Upper lobe of right lung (tissue), 1 donor: ENCODE results near the gene KCTD16. TPM values are rescaled to one million over a fixed set of nuclear protein-coding genes. Genes with fewer than 3 reads are reported as not detected.

Source experiments
- ATAC-seq: fragments of 200-7000 bp; cut with Tn5 transposase; one replicate; pipeline ENCODE4 v1.9.1; 2020; ENCODE audit warnings: mild to moderate bottlenecking, moderate library complexity
- DNase-seq: peaks from one replicate; pipeline ENCODE4 v3.0.0-alpha.2; 2020
- H3K27ac ChIP-seq: fragments of 200-600 bp; one replicate; pipeline ENCODE4 v1.8.0; 2022
- H3K27me3 ChIP-seq: fragments of 200-600 bp; one replicate; pipeline ENCODE4 v1.8.0; 2022; ENCODE audit warnings: mild to moderate bottlenecking
- H3K36me3 ChIP-seq: fragments of 200-600 bp; one replicate; pipeline ENCODE4 v1.8.0; 2022
- H3K4me1 ChIP-seq: fragments of 200-600 bp; one replicate; pipeline ENCODE4 v1.8.0; 2022
- H3K4me3 ChIP-seq: fragments of 200-600 bp; one replicate; pipeline ENCODE4 v1.8.0; 2022; ENCODE audit warnings: mild to moderate bottlenecking
- H3K9me3 ChIP-seq: fragments of 200-600 bp; one replicate; pipeline ENCODE4 v1.8.0; 2022
- intact Hi-C: fragments of 100-400 bp; cut with DNase I; formaldehyde crosslinking; loops from one replicate; pipeline ENCODE4 v1.11.0; 2022
- total RNA-seq: library from RNA; stranded (reverse); fragmentation: NEBNext Ultra II Directional; extraction: Animal tissue kit (Norgen Biotek cat#: 25700); gene quantifications from one replicate; pipeline ENCODE4 v1.2.1, GENCODE V29; 2021
- TF ChIP-seq, protein P1 (sequence below): fragments of 200-600 bp; IDR thresholded peaks from one replicate; pipeline ENCODE4 v1.8.0; 2022; ENCODE audit warnings: antibody characterized with exemption
- donor health status: DM: no; HTN: yes; CAD: no; lungs with severe emphysema.

Gene KCTD16
- total RNA-seq, 1 donor from 2014 or later: 5.1 TPM

DNA sequence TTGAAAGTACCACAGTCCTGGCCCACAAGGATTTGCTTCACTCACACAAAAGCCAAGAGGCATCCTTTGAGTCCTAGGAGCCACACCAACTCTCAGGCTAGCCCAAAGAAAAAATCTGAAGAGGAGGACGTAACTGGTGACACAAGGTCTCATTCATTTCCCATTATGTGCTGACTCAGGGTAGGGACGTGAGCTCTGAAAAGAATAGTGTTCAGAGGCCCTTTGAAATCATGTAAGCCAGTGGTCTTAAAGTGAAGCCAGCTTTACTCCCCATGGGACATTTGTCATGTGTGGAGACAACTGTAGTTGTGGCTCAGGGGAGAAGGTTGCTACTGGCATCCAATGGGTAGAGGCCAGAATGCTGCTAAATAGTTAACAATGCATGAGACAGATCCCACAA lies 332.4 kb downstream of the KCTD16 start:
- Histone ChIP-seq H3K4me1 (no peaks in the 10 kb centered on the region), H3K27me3 (no peaks in the 10 kb centered on the region), H3K36me3 (no peaks in the 10 kb centered on the region), H3K4me3 (no peak overlapping the region), H3K27ac (no peak overlapping the region), H3K9me3 (no peaks in the 10 kb centered on the region)
- intact Hi-C loops: no loop called here
- ATAC-seq (no peak), DNase-seq (no peak)
- TF ChIP-seq, protein P1, sequence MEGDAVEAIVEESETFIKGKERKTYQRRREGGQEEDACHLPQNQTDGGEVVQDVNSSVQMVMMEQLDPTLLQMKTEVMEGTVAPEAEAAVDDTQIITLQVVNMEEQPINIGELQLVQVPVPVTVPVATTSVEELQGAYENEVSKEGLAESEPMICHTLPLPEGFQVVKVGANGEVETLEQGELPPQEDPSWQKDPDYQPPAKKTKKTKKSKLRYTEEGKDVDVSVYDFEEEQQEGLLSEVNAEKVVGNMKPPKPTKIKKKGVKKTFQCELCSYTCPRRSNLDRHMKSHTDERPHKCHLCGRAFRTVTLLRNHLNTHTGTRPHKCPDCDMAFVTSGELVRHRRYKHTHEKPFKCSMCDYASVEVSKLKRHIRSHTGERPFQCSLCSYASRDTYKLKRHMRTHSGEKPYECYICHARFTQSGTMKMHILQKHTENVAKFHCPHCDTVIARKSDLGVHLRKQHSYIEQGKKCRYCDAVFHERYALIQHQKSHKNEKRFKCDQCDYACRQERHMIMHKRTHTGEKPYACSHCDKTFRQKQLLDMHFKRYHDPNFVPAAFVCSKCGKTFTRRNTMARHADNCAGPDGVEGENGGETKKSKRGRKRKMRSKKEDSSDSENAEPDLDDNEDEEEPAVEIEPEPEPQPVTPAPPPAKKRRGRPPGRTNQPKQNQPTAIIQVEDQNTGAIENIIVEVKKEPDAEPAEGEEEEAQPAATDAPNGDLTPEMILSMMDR: no peak

DNA sequence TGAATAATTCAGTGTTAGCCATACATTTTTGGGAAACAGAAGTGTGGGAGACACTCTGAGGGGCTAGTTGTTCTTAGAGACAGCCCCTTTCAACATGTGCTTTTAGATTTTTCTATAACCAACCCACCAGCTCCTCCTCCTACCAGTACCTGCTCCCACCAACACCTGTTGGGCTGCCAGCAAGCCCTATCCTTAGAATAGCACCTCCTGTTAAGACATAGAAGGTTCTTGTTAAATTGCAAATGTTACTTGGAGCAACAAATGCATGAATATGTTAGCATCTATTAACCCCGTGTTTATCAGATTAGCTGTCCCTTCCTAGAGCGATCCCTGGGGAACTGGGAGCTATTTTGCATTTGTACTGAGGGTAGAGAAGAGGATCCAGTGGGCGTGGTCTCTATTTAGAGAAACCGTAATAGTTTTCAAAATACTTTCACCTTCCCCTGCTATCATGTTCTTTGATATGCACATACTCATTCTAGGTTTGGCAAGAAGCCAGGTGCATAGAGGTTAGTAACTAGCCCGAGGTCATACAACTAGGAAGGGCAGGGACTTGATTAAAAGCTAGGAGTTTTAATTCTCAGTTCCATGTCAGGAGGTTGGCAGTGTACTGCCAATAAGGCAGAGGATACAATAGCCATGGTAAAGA lies 334.4 kb downstream of the KCTD16 start:
- Histone ChIP-seq H3K27ac (no peak overlapping the region), H3K27me3 (no peaks in the 10 kb centered on the region), H3K4me3 (no peak overlapping the region), H3K36me3 (no peaks in the 10 kb centered on the region), H3K9me3 (no peaks in the 10 kb centered on the region), H3K4me1 (no peaks in the 10 kb centered on the region)
- TF ChIP-seq, protein P1: no peak
- no peak for ATAC-seq
- intact Hi-C loops: no loop called here
- no peak for DNase-seq

DNA sequence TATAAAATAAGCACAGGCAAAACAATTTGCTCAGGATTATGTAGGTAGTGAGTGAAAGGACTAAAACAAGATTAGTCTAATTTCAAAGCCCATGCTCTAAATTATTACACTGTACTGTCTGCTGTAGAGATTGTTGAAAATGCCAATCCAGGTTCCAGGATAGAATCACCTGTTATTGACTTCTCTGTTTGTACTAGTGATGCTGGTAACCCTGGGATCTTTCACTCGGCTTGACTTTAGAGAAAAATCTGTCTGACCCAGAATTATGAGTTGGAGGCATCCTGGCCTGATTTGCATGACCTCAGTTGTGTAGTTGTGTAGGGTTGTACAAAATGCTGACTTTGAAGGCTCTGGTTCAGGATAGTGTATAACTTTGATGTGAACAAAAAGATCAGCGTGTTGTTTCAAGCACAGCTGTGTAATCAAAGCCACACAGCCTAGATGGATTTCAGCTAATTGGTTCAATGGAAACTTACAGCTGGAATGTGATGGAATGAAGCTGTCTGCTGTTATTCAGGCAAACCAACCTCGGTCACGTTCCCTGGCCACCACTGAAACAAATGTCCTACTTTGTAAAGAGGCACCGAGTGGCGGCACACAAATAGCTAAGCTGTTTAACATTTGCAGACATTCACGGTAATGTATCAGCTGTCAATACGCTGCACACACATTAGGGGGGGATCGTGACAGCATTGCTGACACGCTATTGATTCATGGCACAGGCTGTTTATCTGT lies 340.3 kb downstream of the KCTD16 start:
- Histone ChIP-seq H3K9me3 (no peaks in the 10 kb centered on the region), H3K4me3 (no peak overlapping the region), H3K27me3 (no peaks in the 10 kb centered on the region), H3K36me3 (no peaks in the 10 kb centered on the region), H3K4me1 (no peaks in the 10 kb centered on the region), H3K27ac (no peak overlapping the region)
- TF ChIP-seq, protein P1: no peak
- no peak for DNase-seq
- intact Hi-C loops: no loop called here
- ATAC-seq: no peak

DNA sequence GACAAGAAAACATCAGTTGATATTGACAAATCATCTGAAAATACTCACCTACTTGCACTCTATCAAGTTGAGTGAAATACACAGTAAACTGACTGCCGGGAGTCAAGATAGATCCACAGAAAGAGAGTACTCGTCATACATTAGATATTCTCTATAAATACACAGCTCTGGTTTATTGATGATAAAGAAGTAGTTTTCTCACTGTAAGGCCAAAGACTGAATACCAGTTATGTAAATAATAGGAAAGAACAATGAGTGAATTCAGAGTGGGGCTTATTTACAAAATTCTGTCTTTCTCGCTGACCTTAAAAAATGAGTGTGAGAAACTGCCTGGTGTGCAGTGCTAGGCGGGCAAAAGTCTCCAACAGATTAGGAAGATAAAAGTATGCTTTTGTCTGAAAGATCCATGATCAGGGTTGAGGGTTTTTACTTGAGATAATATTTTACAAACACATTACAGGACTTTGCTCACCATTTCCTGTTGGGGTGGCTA lies 341.0 kb downstream of the KCTD16 start:
- Histone ChIP-seq H3K4me1 (no peaks in the 10 kb centered on the region), H3K27ac (no peak overlapping the region), H3K36me3 (no peaks in the 10 kb centered on the region), H3K27me3 (no peaks in the 10 kb centered on the region), H3K4me3 (no peak overlapping the region), H3K9me3 (no peaks in the 10 kb centered on the region)
- intact Hi-C loops: no loop called here
- DNase-seq (no peak), ATAC-seq (no peak)
- TF ChIP-seq, protein P1: no peak

DNA sequence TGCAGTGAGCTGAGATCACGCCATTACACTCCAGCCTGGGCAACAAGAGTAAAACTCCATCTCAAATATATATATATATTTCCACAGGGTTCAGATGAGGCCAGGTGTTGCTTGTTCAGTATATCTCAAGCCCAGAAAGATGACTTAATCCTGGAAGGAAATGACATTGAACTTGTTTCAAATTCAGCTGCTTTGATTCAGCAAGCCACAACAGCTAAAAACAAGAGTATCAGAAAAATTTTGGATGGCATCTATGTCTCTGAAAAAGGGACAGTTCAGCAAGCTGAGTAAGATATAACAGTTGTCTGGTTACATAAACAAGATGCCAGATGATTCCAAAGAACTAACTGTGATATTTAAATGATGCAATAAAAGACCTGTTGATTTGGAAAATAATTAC lies 352.0 kb downstream of the KCTD16 start:
- ATAC-seq (no peak), DNase-seq (no peak)
- H3K4me1 ChIP-seq: no peaks in the 10 kb centered on the region
- TF ChIP-seq, protein P1: no peak
- intact Hi-C loops: no loop called here
- H3K36me3 ChIP-seq: no peaks in the 10 kb centered on the region
- H3K27ac ChIP-seq: no peak overlapping the region
- no peaks in the 10 kb centered on the region for H3K27me3 ChIP-seq
- no peaks in the 10 kb centered on the region for H3K9me3 ChIP-seq
- H3K4me3 ChIP-seq: no peak overlapping the region
